ENCODE results near the gene RILPL2. TPM values are rescaled to one million over a fixed set of nuclear protein-coding genes. Genes with fewer than 3 reads are reported as not detected.
"Not testable (repeated sequence)": the region's sequence is repeated elsewhere in the genome, so short reads cannot be mapped to it uniquely, and the experiment has no call there.

RILPL2 gene
- total and polyA plus RNA-seq, 9 donors = 1.2 to 2.2 (median 1.6) TPM

GRCh38 chr12:123475246-123475703 is 38.8 kb upstream of the RILPL2 start:
- Histone ChIP-seq H3K36me3 (ENCODE audit: control insufficient read depth, insufficient read depth, low read length) (peaks cover 57% of the 10 kb centered on the region), H3K4me1 (ENCODE audit: control insufficient read depth, insufficient read depth, low read length) (peaks cover 23% of the 10 kb centered on the region), H3K27me3 (ENCODE audit: control insufficient read depth, insufficient read depth, low read length) (no peaks in the 10 kb centered on the region), H3K4me3 (ENCODE audit: low read length) (no peak overlapping the region), H3K27ac (ENCODE audit: low read length) (peak overlapping the region; percentile 35), H3K9me3 (replicated peaks; ENCODE audit: control insufficient read depth, low read depth, low read length) (no peaks in the 10 kb centered on the region)
- 82% methylated on average over 11 of the region's 15 CpGs for WGBS (ENCODE audit: insufficient coverage)
- DNase-seq = no peak

GRCh38 chr12:123474485-123475245 is 38.2 kb upstream of the RILPL2 start:
- H3K27ac ChIP-seq (ENCODE audit: low read length) = peak overlapping the region; percentile 47
- no peak for DNase-seq
- no peaks in the 10 kb centered on the region for H3K27me3 ChIP-seq (ENCODE audit: control insufficient read depth, insufficient read depth, low read length)
- 69% methylated on average over 5 of the region's 13 CpGs for WGBS (ENCODE audit: insufficient coverage)
- H3K4me1 ChIP-seq (ENCODE audit: control insufficient read depth, insufficient read depth, low read length) = peaks cover 23% of the 10 kb centered on the region
- H3K9me3 ChIP-seq (replicated peaks; ENCODE audit: control insufficient read depth, low read depth, low read length) = no peaks in the 10 kb centered on the region
- no peak overlapping the region for H3K4me3 ChIP-seq (ENCODE audit: low read length)
- peaks cover 61% of the 10 kb centered on the region for H3K36me3 ChIP-seq (ENCODE audit: control insufficient read depth, insufficient read depth, low read length)

- WGBS (ENCODE audit: insufficient coverage) = 88% methylated on average over 12 of the region's 12 CpGs
- H3K27me3 ChIP-seq (ENCODE audit: control insufficient read depth, insufficient read depth, low read length) = no peaks in the 10 kb centered on the region
- H3K9me3 ChIP-seq (replicated peaks; ENCODE audit: control insufficient read depth, low read depth, low read length) = no peaks in the 10 kb centered on the region
- DNase-seq = no peak
- no peak overlapping the region for H3K27ac ChIP-seq (ENCODE audit: low read length)
- H3K4me3 ChIP-seq (ENCODE audit: low read length) = no peak overlapping the region
- peaks cover 3% of the 10 kb centered on the region for H3K4me1 ChIP-seq (ENCODE audit: control insufficient read depth, insufficient read depth, low read length)
- peaks cover 57% of the 10 kb centered on the region for H3K36me3 ChIP-seq (ENCODE audit: control insufficient read depth, insufficient read depth, low read length)
Measured at GRCh38 chr12:123472438-123472849, 36.0 kb upstream of the RILPL2 start.

- Histone ChIP-seq H3K4me1 (ENCODE audit: control insufficient read depth, insufficient read depth, low read length) (peaks cover 3% of the 10 kb centered on the region), H3K9me3 (replicated peaks; ENCODE audit: control insufficient read depth, low read depth, low read length) (no peaks in the 10 kb centered on the region)
Measured at GRCh38 chr12:123471374-123472068, 35.0 kb upstream of the RILPL2 start.

GRCh38 chr12:123469978-123470377 is 33.5 kb upstream of the RILPL2 start:
- no peak for DNase-seq
- no peaks in the 10 kb centered on the region for H3K27me3 ChIP-seq (ENCODE audit: control insufficient read depth, insufficient read depth, low read length)
- H3K9me3 ChIP-seq (replicated peaks; ENCODE audit: control insufficient read depth, low read depth, low read length) = no peaks in the 10 kb centered on the region
- peaks cover 57% of the 10 kb centered on the region for H3K36me3 ChIP-seq (ENCODE audit: control insufficient read depth, insufficient read depth, low read length)
- no peak overlapping the region for H3K4me3 ChIP-seq (ENCODE audit: low read length)
- no peaks in the 10 kb centered on the region for H3K4me1 ChIP-seq (ENCODE audit: control insufficient read depth, insufficient read depth, low read length)
- no peak overlapping the region for H3K27ac ChIP-seq (ENCODE audit: low read length)
- WGBS (ENCODE audit: insufficient coverage) = 100% methylated on average over 1 of the region's 2 CpGs

More at GRCh38 chr12:123471374-123472068, 35.0 kb upstream of the RILPL2 start:
- no peak for DNase-seq
- WGBS (ENCODE audit: insufficient coverage) = 63% methylated on average over 6 of the region's 8 CpGs
- no peak overlapping the region for H3K4me3 ChIP-seq (ENCODE audit: low read length)
- H3K27ac ChIP-seq (ENCODE audit: low read length) = no peak overlapping the region
- peaks cover 55% of the 10 kb centered on the region for H3K36me3 ChIP-seq (ENCODE audit: control insufficient read depth, insufficient read depth, low read length)
- H3K27me3 ChIP-seq (ENCODE audit: control insufficient read depth, insufficient read depth, low read length) = no peaks in the 10 kb centered on the region

- Histone ChIP-seq H3K27ac (ENCODE audit: low read length) (no peak overlapping the region), H3K9me3 (replicated peaks; ENCODE audit: control insufficient read depth, low read depth, low read length) (no peaks in the 10 kb centered on the region), H3K27me3 (ENCODE audit: control insufficient read depth, insufficient read depth, low read length) (no peaks in the 10 kb centered on the region), H3K36me3 (ENCODE audit: control insufficient read depth, insufficient read depth, low read length) (peaks cover 61% of the 10 kb centered on the region), H3K4me1 (ENCODE audit: control insufficient read depth, insufficient read depth, low read length) (no peaks in the 10 kb centered on the region), H3K4me3 (ENCODE audit: low read length) (no peak overlapping the region)
- no peak for DNase-seq
- 22% methylated on average over 1 of the region's 1 CpG for WGBS (ENCODE audit: insufficient coverage)
Measured at GRCh38 chr12:123468786-123469185, 32.3 kb upstream of the RILPL2 start.

GRCh38 chr12:123465084-123465483 is 28.6 kb upstream of the RILPL2 start:
- H3K36me3 ChIP-seq (ENCODE audit: control insufficient read depth, insufficient read depth, low read length) = peaks cover 51% of the 10 kb centered on the region
- 46% methylated on average over 2 of the region's 4 CpGs for WGBS (ENCODE audit: insufficient coverage)
- H3K27me3 ChIP-seq (ENCODE audit: control insufficient read depth, insufficient read depth, low read length) = no peaks in the 10 kb centered on the region
- no peaks in the 10 kb centered on the region for H3K9me3 ChIP-seq (replicated peaks; ENCODE audit: control insufficient read depth, low read depth, low read length)
- H3K4me3 ChIP-seq (ENCODE audit: low read length) = no peak overlapping the region
- H3K4me1 ChIP-seq (ENCODE audit: control insufficient read depth, insufficient read depth, low read length) = no peaks in the 10 kb centered on the region
- DNase-seq = no peak
- no peak overlapping the region for H3K27ac ChIP-seq (ENCODE audit: low read length)

GRCh38 chr12:123463174-123463573 is 26.7 kb upstream of the RILPL2 start:
- not testable (repeated sequence) for H3K27me3 ChIP-seq (ENCODE audit: control insufficient read depth, insufficient read depth, low read length); H3K27ac ChIP-seq (ENCODE audit: low read length); DNase-seq; H3K4me1 ChIP-seq (ENCODE audit: control insufficient read depth, insufficient read depth, low read length); H3K4me3 ChIP-seq (ENCODE audit: low read length); H3K9me3 ChIP-seq (replicated peaks; ENCODE audit: control insufficient read depth, low read depth, low read length)
- H3K36me3 ChIP-seq (ENCODE audit: control insufficient read depth, insufficient read depth, low read length) = peaks cover 45% of the 10 kb centered on the region
- WGBS (ENCODE audit: insufficient coverage) = 93% methylated on average over 2 of the region's 11 CpGs

- WGBS (ENCODE audit: insufficient coverage) = 0% methylated on average over 43 of the region's 48 CpGs
- peaks cover 18% of the 10 kb centered on the region for H3K36me3 ChIP-seq (ENCODE audit: control insufficient read depth, insufficient read depth, low read length)
- H3K27me3 ChIP-seq (ENCODE audit: control insufficient read depth, insufficient read depth, low read length) = no peaks in the 10 kb centered on the region
- peak; percentile 95 for DNase-seq
- H3K9me3 ChIP-seq (replicated peaks; ENCODE audit: control insufficient read depth, low read depth, low read length) = no peaks in the 10 kb centered on the region
- H3K27ac ChIP-seq (ENCODE audit: low read length) = peak within 1 kb of the TSS; percentile 100
- H3K4me1 ChIP-seq (ENCODE audit: control insufficient read depth, insufficient read depth, low read length) = peaks cover 5% of the 10 kb centered on the region
- H3K4me3 ChIP-seq (ENCODE audit: low read length) = peak within 1 kb of the TSS; percentile 98
Measured at GRCh38 chr12:123457980-123458779, 21.7 kb upstream of the RILPL2 start, which contains the start of gene SNRNP35. SNRNP35 (plus strand) TSS chr12:123458139; CDS start chr12:123465541, 7,402 bp downstream.

- no peaks in the 10 kb centered on the region for H3K36me3 ChIP-seq (ENCODE audit: control insufficient read depth, insufficient read depth, low read length)
- no peak overlapping the region for H3K27ac ChIP-seq (ENCODE audit: low read length)
- no peaks in the 10 kb centered on the region for H3K9me3 ChIP-seq (replicated peaks; ENCODE audit: control insufficient read depth, low read depth, low read length)
- WGBS (ENCODE audit: insufficient coverage) = no CpG with 5 or more reads among the region's 3 CpGs
- no peak overlapping the region for H3K4me3 ChIP-seq (ENCODE audit: low read length)
- H3K4me1 ChIP-seq (ENCODE audit: control insufficient read depth, insufficient read depth, low read length) = no peaks in the 10 kb centered on the region
- DNase-seq = no peak
- no peaks in the 10 kb centered on the region for H3K27me3 ChIP-seq (ENCODE audit: control insufficient read depth, insufficient read depth, low read length)
Measured at GRCh38 chr12:123453165-123453564, 16.7 kb upstream of the RILPL2 start.
